Measurements from ENCODE around the gene PPP3R2.

The PPP3R2 gene

GRCh38 chr9:101628173-101628572, 33.4 kb upstream of the PPP3R2 start:
- H4K20me1 ChIP-seq (ENCODE audit: insufficient read depth, low read length, poor library complexity, severe bottlenecking) = no peaks in the 10 kb centered on the region
- H3K4me2 ChIP-seq (ENCODE audit: low read depth, low read length, poor library complexity, severe bottlenecking) = no peak overlapping the region
- H3K4me3 ChIP-seq (ENCODE audit: low read length, poor library complexity, severe bottlenecking) = no peak overlapping the region
- no peaks in the 10 kb centered on the region for H3K27me3 ChIP-seq (ENCODE audit: insufficient read depth, low read length, poor library complexity, severe bottlenecking)
- no peak overlapping the region for H3K9ac ChIP-seq (ENCODE audit: low read depth, low read length, poor library complexity, severe bottlenecking)
- no peak for TF ChIP-seq CTCF (conservative IDR thresholded peaks at IDR 0.05; ENCODE audit: low read length)
- TF ChIP-seq EZH2phosphoT487 (IDR thresholded peaks at IDR 0.05; ENCODE audit: borderline replicate concordance) = no peak
- H3K9me3 ChIP-seq (ENCODE audit: insufficient read depth, low read depth, low read length) = no peaks in the 10 kb centered on the region
- no peaks in the 10 kb centered on the region for H3K36me3 ChIP-seq (ENCODE audit: insufficient read depth, low read length)
- no peaks in the 10 kb centered on the region for H3K79me2 ChIP-seq (ENCODE audit: insufficient read depth, low read length)
- H3F3A ChIP-seq (ENCODE audit: low read depth) = no peaks in the 10 kb centered on the region
- no peak overlapping the region for H2AFZ ChIP-seq (ENCODE audit: low read length)
- H3K4me1 ChIP-seq (ENCODE audit: insufficient read depth, low read length, poor library complexity, severe bottlenecking) = peaks cover 18% of the 10 kb centered on the region
- no peaks in the 10 kb centered on the region for H3K9me2 ChIP-seq (replicated peaks; ENCODE audit: low read depth, low read length)

- TF ChIP-seq EZH2phosphoT487 (IDR thresholded peaks at IDR 0.05; ENCODE audit: borderline replicate concordance) (no peak), CTCF (conservative IDR thresholded peaks at IDR 0.05; ENCODE audit: low read length) (no peak)
- Histone ChIP-seq H3K9me3 (ENCODE audit: insufficient read depth, low read depth, low read length) (no peaks in the 10 kb centered on the region), H3K27me3 (ENCODE audit: insufficient read depth, low read length, poor library complexity, severe bottlenecking) (no peaks in the 10 kb centered on the region), H3K4me2 (ENCODE audit: low read depth, low read length, poor library complexity, severe bottlenecking) (peak overlapping the region; percentile 48), H3K79me2 (ENCODE audit: insufficient read depth, low read length) (no peaks in the 10 kb centered on the region), H3F3A (ENCODE audit: low read depth) (no peaks in the 10 kb centered on the region), H3K9ac (ENCODE audit: low read depth, low read length, poor library complexity, severe bottlenecking) (no peak overlapping the region), H4K20me1 (ENCODE audit: insufficient read depth, low read length, poor library complexity, severe bottlenecking) (no peaks in the 10 kb centered on the region), H3K4me3 (ENCODE audit: low read length, poor library complexity, severe bottlenecking) (no peak overlapping the region), H3K9me2 (replicated peaks; ENCODE audit: low read depth, low read length) (no peaks in the 10 kb centered on the region), H2AFZ (ENCODE audit: low read length) (no peak overlapping the region), H3K4me1 (ENCODE audit: insufficient read depth, low read length, poor library complexity, severe bottlenecking) (peaks cover 18% of the 10 kb centered on the region), H3K36me3 (ENCODE audit: insufficient read depth, low read length) (no peaks in the 10 kb centered on the region)
Measured at GRCh38 chr9:101626295-101626694, 31.5 kb upstream of the PPP3R2 start.

- Histone ChIP-seq H2AFZ (ENCODE audit: low read length) (no peak overlapping the region), H4K20me1 (ENCODE audit: insufficient read depth, low read length, poor library complexity, severe bottlenecking) (no peaks in the 10 kb centered on the region), H3K4me1 (ENCODE audit: insufficient read depth, low read length, poor library complexity, severe bottlenecking) (peaks cover 18% of the 10 kb centered on the region), H3K9me2 (replicated peaks; ENCODE audit: low read depth, low read length) (no peaks in the 10 kb centered on the region), H3K9me3 (ENCODE audit: insufficient read depth, low read depth, low read length) (no peaks in the 10 kb centered on the region), H3K79me2 (ENCODE audit: insufficient read depth, low read length) (no peaks in the 10 kb centered on the region), H3F3A (ENCODE audit: low read depth) (no peaks in the 10 kb centered on the region), H3K4me3 (ENCODE audit: low read length, poor library complexity, severe bottlenecking) (no peak overlapping the region), H3K27me3 (ENCODE audit: insufficient read depth, low read length, poor library complexity, severe bottlenecking) (no peaks in the 10 kb centered on the region), H3K9ac (ENCODE audit: low read depth, low read length, poor library complexity, severe bottlenecking) (no peak overlapping the region), H3K36me3 (ENCODE audit: insufficient read depth, low read length) (no peaks in the 10 kb centered on the region), H3K4me2 (ENCODE audit: low read depth, low read length, poor library complexity, severe bottlenecking) (peak overlapping the region; percentile 48)
- TF ChIP-seq CTCF (conservative IDR thresholded peaks at IDR 0.05; ENCODE audit: low read length) (no peak), EZH2phosphoT487 (IDR thresholded peaks at IDR 0.05; ENCODE audit: borderline replicate concordance) (no peak)
Measured at GRCh38 chr9:101625876-101626275, 31.1 kb upstream of the PPP3R2 start.

Measured in Loucy (cell line).